GM18858 (cell line): ENCODE data around the gene IFNGR1.
"Not testable (repeated sequence)": the region's sequence is repeated elsewhere in the genome, so short reads cannot be mapped to it uniquely, and the experiment has no call there.

Source experiments
- ATAC-seq: cut with Tn5 transposase; IDR thresholded peaks from one replicate; pipeline ENCODE4 v1.9.1; 2021; ENCODE audit not compliant: unreplicated experiment

IFNGR1 gene

GRCh38 chr6:137236581-137237355 lies 17.6 kb upstream of the IFNGR1 start:
- ATAC-seq: no peak

DNA sequence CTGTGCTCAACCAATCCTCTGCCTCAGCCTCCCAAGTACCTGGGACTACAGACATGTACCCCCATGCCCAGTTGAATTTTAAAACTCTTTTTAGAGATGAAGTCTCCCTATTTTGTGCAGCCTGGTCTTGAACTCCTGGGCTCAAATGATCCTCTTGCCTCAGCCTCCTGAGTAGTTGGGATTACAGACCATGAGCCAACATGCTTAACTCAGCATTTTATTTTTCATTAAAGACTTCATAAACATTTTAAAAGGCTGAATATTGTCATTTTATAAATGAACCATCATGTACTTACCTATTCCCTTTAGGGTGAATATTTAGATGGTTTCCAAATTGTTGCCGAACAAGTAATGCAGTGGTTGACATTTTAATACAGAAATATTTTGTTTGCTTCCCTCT lies 16.5 kb upstream of the IFNGR1 start:
- no peak for ATAC-seq

DNA sequence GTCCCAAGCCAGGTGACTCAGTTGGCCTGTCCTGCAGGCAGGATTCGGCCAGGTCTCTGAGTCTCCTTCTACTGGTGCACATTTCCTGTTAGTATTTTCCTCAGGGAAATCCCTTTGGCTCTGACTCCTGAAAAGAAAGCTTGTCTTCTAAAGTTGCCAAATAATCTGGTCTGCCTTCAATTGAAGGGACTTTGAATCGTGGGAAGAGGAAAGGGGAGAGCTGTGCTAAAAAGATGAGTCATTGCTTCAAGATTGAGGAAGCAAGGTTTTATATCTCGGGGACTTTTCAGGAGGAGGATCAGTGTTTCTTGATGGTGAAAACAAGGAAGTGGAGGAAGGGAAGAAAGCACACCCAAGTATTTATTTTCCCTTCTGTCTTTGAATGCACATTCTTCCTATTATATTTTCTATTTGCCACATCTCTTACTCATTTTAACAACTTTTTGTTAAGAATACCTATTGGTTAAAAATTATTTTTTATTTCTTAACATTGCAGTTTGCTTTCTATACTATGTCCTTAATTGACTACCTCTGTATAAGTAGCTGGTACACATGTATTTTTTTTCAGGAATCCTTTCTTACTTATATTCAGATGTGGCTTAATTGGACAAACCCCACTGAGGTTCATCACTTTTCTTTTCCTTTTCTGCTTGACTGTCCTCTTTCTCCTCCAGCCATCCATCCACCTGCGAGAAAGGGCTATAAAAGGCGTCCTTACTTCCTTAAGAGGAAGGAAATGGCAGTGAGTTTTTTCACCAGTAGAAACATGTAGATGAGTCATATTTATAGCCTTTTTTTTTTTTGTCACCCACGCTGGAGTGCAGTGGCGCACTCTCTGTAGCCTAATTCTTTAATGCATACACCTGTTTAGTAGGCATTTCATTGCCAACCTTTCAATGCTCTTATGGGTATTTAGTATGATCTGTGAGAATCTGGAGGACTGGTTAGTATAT lies 15.0 kb upstream of the IFNGR1 start:
- peak; percentile 60 for ATAC-seq

GRCh38 chr6:137231895-137232294 lies 12.7 kb upstream of the IFNGR1 start:
- no peak for ATAC-seq

DNA sequence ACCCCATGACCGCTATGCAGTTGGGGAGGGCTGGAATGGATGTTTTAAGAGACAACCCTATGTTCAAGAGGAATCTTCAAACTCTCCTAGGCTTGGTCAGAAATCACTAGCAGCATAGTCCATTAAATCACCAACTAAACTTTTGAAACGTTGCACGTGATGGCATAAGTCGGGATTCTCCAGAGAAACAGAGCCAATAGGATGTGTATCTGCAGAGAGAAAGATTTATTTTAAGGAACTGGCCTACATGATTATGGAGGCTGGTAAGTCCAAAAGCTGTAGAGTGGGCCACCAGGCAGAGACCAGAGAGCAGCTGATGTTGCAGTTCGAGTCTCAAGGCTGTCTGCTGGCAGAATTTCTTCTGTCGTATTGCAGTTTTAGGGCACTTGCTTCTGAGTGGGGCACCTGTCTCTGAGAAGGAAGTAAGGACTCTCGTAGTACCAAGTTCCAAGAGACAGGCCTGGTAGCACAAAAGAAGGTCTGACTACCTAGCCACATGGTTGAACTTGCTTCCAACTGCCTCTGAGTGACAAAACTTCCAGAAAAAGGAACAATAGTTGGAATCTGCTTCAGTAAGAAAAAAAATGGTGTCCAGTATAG lies 11.9 kb upstream of the IFNGR1 start:
- ATAC-seq: no peak

GRCh38 chr6:137230547-137230946 lies 11.4 kb upstream of the IFNGR1 start:
- no peak for ATAC-seq

GRCh38 chr6:137229075-137229759 lies 10.0 kb upstream of the IFNGR1 start:
- ATAC-seq: no peak

GRCh38 chr6:137227871-137228302 lies 8.7 kb upstream of the IFNGR1 start:
- peak; percentile 40 for ATAC-seq

- no peak for ATAC-seq
Measured at GRCh38 chr6:137226697-137227096, 7.5 kb upstream of the IFNGR1 start.

DNA sequence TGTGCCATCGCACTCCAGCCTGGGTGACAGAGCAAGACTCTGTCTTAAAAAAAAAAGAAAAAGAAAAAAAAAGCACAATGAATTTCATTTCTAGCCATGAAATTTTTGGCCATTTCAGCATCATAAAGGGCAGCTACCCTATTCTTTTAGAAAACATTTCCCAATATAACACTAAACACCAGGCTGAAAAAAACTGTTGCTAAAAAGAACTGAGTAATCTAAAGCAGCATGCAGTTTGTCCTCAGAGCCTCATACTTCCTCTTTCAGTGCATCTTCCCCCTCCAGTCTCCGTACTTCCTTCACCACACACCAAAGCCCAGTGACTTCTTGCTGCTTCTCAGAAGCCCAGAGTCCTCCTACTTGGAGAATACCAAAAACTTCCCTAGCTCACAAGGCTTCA lies 5.6 kb upstream of the IFNGR1 start:
- peak; percentile 49 for ATAC-seq

DNA sequence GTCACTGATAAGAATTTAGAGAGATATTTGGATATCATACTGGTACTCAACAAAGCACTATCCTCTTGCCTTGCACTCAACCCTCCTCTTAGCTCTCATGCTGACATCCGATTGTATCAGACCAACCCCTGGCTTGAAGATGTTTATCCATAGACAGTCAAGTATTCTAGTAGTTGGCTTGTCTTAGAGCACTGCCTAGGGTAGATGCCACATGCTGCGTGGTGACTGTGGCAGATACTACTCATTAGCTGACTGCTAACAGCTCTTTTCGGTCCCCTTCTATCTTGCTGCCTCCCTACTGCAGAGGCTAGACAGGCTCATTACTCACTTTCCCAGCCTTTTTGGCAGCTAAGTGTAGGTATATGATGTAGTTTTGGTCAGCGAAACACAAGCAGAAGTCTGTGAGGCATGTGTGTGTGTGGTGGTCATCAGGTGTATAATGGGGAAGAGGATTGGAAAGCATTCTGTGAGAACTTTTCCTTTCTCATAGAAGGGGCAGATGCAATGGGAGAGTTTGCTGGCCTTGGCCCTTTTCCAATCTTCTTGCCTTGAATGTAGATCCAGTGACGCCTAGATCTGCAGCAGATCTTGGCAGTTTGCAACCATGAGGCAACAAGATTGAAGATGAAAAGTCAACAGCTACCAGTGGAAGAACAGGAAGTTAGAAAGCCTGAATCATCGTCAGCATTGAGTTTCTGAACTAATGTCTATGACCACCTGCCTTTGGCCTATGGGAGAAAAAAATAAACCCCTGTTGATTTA lies 4.4 kb upstream of the IFNGR1 start:
- ATAC-seq: no peak

- ATAC-seq: no peak
Measured at GRCh38 chr6:137222381-137222780, 3.2 kb upstream of the IFNGR1 start.

GRCh38 chr6:137219664-137220252 lies 573 bp upstream of the IFNGR1 start:
- ATAC-seq: no peak

DNA sequence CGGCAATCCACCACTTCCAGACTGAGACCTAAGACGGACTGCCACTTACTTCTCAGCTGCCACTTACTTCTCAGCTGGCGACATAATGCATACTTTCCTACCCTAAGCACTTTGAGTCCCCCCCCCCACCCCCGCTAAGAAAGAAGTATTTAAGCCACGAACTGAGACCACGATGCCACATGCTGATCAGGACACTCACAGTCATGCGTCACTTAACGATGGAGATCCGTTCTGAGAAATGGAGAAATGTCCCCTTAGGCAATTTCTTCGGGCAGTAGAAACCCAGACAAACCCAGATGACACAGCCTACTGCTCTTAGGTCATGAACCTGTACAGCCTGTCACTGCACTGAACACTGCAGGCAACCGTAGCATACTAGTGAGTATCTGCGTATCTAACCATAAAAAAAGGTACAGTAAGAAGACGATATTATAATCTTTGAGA lies 690 bp downstream of the IFNGR1 start:
- peak; percentile 24 for ATAC-seq

DNA sequence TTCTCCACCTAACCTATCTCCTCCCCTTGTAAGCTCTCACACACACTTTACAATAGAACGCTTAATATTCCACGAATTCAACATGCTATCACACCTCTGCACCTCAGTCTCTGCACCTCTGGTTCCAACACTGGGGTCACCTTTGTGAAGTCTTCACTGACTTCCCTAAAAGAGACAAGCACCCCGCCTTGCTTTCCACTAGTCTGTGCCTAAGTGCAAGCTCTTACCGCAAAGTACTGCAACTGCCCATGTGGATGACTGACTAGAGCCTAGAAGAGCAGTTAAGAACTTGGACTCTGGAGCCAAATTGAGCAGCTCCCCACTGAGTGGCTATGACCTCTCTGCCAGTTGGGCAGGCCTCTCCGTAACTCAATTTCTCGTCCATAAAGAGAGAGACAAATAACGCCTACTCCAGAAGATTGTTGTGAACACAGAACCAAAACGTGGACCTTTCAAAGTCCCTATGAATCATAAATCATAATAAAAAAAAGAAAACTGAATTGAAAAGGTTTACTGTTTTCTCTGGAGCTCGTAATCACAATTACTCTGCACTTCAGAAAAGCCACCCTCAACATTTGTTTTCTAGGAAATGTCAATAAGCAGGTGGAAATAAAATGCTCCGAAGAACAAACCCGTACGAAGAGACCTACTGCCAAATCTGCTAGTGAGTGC lies 1.2 kb downstream of the IFNGR1 start:
- no peak for ATAC-seq

DNA sequence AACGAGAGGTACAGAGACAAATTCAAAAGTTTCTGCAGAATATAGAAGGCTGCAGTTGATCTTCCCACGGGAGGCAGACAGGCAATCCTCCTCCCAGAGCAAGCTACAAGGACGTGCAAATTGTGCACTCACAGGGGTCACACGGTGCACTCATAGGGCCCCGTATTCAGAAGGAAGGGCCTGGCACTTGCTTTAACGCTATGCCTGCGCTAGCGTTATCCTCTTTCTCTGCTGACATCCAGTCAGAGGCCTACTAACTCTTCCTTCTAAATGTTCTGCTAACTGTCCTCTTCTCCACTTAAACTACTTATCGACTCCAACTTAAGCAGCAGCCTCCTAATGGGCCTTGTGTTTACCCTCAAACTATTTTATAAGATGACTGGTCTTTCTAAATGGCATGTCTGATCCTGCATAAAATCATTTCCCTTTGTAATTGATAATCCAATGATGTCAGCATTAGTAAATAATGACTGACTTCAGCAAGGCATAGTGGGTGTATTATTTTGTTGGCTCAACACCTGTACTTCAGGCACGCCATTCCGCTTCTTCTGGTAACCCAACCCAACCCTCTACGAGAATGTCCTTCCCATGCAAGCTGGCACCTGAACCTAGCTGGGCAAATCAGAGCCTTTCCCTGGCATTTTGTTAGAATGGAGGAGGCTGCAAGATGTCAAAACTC lies 2.2 kb downstream of the IFNGR1 start:
- ATAC-seq: no peak

- no peak for ATAC-seq
Measured at GRCh38 chr6:137216106-137216505, 3.1 kb downstream of the IFNGR1 start.

GRCh38 chr6:137215630-137216029 lies 3.6 kb downstream of the IFNGR1 start:
- ATAC-seq: not testable (repeated sequence)

DNA sequence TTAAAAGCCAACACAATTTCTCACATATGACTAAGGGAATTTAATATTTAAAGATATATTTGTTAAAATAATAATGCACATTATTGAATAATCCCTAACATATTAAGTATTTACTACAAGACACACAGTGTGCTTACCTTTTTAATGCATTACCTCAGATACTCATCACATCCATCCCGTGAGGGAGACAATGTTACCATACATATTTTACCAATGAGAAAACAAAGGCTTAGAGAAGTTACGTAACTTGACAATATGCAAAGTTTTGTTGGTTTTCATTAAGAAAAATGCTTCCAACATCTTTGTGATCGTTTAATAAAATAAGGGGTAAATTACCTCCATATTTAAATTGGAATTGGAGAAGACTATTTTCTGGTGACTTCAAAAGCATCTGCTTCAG lies 4.3 kb downstream of the IFNGR1 start:
- ATAC-seq: no peak
